Measurements from ENCODE around the gene SERPINA1.

- no peak for TF ChIP-seq CTCF (conservative IDR thresholded peaks at IDR 0.05 in 1 of 2, IDR thresholded peaks at IDR 0.05 in 1 of 2; ENCODE audit: extremely low read depth in 1 of 2, insufficient read depth in 1 of 2, low read depth in 1 of 2, low read length in 2 of 2)
- TF ChIP-seq EZH2 (IDR thresholded peaks at IDR 0.05; ENCODE audit: borderline replicate concordance, low read length) = no peak
Measured at GRCh38 chr14:94337274-94337673, 51.1 kb downstream of the SERPINA1 start.
